OCI-LY7 (cell line): ENCODE results near the gene PHACTR1.

Experiments
- CTCF ChIP-seq: fragments of 200-600 bp; sonication (generic); conservative IDR thresholded peaks from 2 replicates; pipeline ENCODE4 v1.5.1; 2014; ENCODE audit warnings: mild to moderate bottlenecking, antibody characterized with exemption, low read length, moderate library complexity, mixed read lengths
- EZH2phosphoT487 ChIP-seq: fragments of 200-600 bp; sonication (generic); IDR thresholded peaks from 2 replicates; pipeline ENCODE4 v1.6.1; 2018; ENCODE audit warnings: low read depth, borderline replicate concordance, mild to moderate bottlenecking, mixed run types, antibody characterized with exemption, low read length, moderate library complexity, mixed read lengths

- TF ChIP-seq CTCF (no peak), EZH2phosphoT487 (no peak)
These were observed 544.3 kb downstream of the PHACTR1 start for GRCh38 chr6:13260831-13261230.
